KBM-7 (cell line): ENCODE results near the gene PIP4P1.
A peak's percentile ranks its signal among the peaks of the same experiment; 100 is the strongest.
"Not testable (repeated sequence)": the region's sequence is repeated elsewhere in the genome, so short reads cannot be mapped to it uniquely, and the experiment has no call there.

Experiments used
- DNase-seq: peaks from one replicate; pipeline ENCODE4 v3.0.0-alpha.2; 2015
- in situ Hi-C: fragments of 300-500 bp; cut with MboI; formaldehyde crosslinking; loops from 2 replicates; pipeline ENCODE4 v1.14.3; 2020; ENCODE audit warnings: low sequenced_read_pairs, low pct_unique_long_range_greater_than_20kb, mixed read lengths

The PIP4P1 gene

GRCh38 chr14:20446889-20447288 is 14.3 kb downstream of the PIP4P1 start:
- in situ Hi-C loops = no loop called here
- DNase-seq = no peak

- DNase-seq, in situ Hi-C loops: not testable (repeated sequence)
Measured at GRCh38 chr14:20443650-20444049, 17.6 kb downstream of the PIP4P1 start.

- in situ Hi-C loops = no loop called here
- no peak for DNase-seq
Measured at GRCh38 chr14:20441461-20441860, 19.8 kb downstream of the PIP4P1 start.

- in situ Hi-C loops = no loop called here
- peak; percentile 47 for DNase-seq
Measured at GRCh38 chr14:20440882-20441281, 20.4 kb downstream of the PIP4P1 start.

GRCh38 chr14:20440465-20440864 is 20.8 kb downstream of the PIP4P1 start:
- in situ Hi-C loops = no loop called here
- no peak for DNase-seq

- no peak for DNase-seq
- in situ Hi-C loops = no loop called here
Measured at GRCh38 chr14:20438664-20439063, 22.6 kb downstream of the PIP4P1 start.

GRCh38 chr14:20436363-20436755 is 24.9 kb downstream of the PIP4P1 start:
- no peak for DNase-seq
- in situ Hi-C loops = no loop called here

GRCh38 chr14:20435582-20436362 is 25.5 kb downstream of the PIP4P1 start, which contains the start of gene KLHL33:
KLHL33 (minus strand) TSS chr14:20436166; CDS start chr14:20435811, 355 bp downstream.
- no peak for DNase-seq
- in situ Hi-C loops = no loop called here

- DNase-seq = no peak
- in situ Hi-C loops = no loop called here
Measured at GRCh38 chr14:20434701-20435581, 26.3 kb downstream of the PIP4P1 start.

GRCh38 chr14:20429801-20430669 is 31.2 kb downstream of the PIP4P1 start:
- no peak for DNase-seq
- in situ Hi-C loops = no loop called here

- in situ Hi-C loops = no loop called here
- no peak for DNase-seq
Measured at GRCh38 chr14:20428802-20429201, 32.4 kb downstream of the PIP4P1 start.

GRCh38 chr14:20428010-20428365 is 33.2 kb downstream of the PIP4P1 start:
- DNase-seq = no peak
- in situ Hi-C loops = no loop called here

GRCh38 chr14:20427231-20428009 is 33.8 kb downstream of the PIP4P1 start:
- in situ Hi-C loops = no loop called here
- peak; percentile 96 for DNase-seq

- in situ Hi-C loops = no loop called here
- no peak for DNase-seq
Measured at GRCh38 chr14:20424851-20425250, 36.4 kb downstream of the PIP4P1 start.

GRCh38 chr14:20422886-20423285 is 38.3 kb downstream of the PIP4P1 start:
- in situ Hi-C loops = no loop called here
- no peak for DNase-seq

GRCh38 chr14:20421267-20421666 is 40.0 kb downstream of the PIP4P1 start:
- DNase-seq = no peak
- in situ Hi-C loops = no loop called here

GRCh38 chr14:20419419-20419818 is 41.8 kb downstream of the PIP4P1 start:
- in situ Hi-C loops = no loop called here
- no peak for DNase-seq

GRCh38 chr14:20418501-20418909 is 42.7 kb downstream of the PIP4P1 start:
- in situ Hi-C loops = no loop called here
- DNase-seq = no peak
